GM21367 (cell line): Measurements from ENCODE around the gene PLPP3.
A peak's percentile ranks its signal among the peaks of the same experiment; 100 is the strongest.

Experiments used
- ATAC-seq: cut with Tn5 transposase; IDR thresholded peaks from one replicate; pipeline ENCODE4 v1.9.1; 2021; ENCODE audit not compliant: unreplicated experiment

The PLPP3 gene

DNA sequence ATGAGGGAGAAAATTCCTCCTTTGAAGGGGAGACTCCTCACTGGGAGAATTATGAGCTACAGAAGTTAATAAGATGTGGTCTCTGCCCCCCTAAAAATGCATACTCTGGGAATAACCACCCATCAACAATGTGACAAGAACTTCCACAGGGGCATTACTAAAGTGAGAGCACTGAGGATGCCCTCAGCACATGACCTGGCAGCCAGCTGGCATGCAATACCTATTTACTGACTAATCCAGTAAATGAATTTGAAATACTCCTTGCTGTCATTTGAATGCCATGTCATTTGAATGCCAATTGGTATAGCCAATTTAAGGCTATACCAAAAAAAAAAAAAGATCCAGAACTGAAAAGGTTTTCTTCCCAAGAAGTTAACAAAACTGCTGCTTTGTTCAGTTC lies 30.8 kb downstream of the PLPP3 start:
- no peak for ATAC-seq

DNA sequence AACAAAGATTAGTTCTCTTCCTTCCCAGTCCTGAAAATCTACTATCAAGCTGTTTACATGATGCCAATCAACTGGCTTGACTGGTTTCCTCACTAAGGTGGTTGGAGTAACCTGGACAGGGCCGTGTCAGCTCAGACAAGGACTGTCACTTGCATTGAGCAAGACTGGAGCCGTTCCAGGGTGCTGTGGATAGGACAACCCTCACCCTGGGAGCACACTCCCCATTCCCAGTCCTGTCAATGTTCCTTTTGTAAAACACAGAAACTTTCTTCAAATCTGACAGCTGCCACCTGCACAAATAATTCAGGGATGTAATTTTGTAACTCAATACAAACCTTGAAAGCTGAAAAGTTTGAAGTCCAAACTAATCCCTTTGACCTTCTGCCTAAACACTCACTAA lies 31.4 kb downstream of the PLPP3 start:
- ATAC-seq, result no peak

DNA sequence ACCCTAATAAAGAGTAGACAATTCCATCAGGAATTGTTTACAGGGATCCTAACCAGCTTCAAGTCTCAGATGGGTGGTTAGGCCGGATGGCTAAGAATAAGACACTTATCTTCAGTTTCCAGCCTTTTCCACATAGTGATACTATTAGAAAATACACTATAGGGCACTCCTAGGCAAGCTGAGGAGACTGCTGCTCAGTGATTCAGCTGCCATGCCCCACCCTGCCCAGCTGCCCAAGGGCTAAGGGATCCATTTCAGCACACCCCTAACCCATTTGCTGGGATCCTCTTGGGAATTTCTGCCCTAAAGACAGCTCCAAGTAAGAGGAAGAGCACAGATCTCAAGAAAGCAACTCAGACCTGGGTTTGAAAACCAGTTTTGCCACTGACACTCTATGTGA lies 31.9 kb downstream of the PLPP3 start:
- ATAC-seq, result no peak

DNA sequence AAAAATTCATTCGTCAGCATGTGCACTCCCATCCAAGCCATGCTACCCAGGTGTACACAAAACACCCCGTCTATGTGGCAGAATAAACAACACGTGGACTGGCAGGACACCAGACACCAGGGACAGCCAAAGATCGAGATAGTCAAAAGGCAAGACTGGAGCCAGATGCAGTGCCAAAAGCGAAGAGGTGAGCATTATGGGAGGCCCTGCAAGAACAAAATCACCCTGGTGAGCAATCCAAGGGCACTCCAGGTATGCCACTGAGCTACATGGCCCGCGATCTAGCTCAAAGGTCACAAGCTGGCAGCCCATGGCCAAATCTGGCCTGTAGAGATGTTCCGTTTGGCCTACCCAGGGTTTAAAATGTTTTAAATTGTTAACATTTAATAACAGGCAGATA lies 33.7 kb downstream of the PLPP3 start:
- no peak for ATAC-seq

DNA sequence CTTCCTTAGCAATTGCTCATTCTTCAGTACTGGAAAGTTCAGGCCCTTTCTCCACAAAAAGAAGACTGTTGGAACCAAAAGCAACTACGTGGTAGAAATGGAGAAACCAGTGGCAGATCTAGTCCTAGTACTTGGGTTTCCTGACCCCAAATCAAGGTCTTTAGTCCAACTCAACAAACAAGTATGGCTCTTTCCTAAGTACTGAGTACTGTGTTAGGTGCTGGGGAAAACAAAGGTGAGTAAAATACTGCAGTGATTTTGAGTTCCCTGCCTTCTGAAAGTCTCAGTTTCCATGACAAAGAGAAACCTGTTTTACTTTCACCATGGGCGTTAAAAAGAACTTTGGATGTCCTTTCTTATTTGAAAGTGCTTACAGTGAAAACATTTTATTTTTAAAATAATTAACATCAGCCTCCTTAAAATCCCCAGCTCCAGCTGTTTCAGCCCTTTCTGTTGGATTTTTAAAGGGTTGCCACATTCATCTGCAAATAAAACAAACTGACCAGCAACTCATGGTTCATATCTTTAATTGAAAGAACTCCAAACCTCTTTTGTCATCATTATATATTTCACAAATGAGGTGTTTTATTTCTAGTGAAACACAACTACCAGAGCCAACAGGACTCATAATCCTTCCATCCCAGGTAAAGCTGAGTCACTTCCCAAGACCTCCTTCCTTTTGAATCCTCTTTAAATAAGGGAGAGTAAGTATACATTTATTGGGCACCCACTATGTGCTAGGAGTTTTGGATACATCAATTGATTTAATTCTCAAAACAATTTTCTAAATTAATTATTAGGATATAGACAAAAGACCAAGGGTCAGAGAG lies 35.4 kb downstream of the PLPP3 start:
- ATAC-seq, result no peak

DNA sequence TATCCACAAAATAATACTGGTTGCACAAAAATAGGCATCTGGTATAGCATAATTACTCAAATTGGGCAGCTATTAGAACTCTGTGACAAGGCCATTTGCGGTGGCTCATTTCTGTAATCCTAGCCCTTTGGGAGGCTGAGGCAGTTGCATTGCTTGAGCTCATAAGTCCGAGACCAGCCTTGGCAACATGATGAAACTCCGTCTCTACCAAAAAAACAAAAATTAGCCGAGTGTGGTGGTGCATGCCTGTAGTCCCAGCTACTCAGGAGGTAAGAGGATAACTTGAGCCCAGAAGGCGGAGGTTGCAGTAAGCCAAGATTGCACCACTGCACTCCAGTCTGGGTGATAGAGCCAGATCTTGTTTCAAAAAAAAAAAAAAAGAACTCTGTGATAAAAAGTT lies 36.7 kb downstream of the PLPP3 start:
- no peak for ATAC-seq

DNA sequence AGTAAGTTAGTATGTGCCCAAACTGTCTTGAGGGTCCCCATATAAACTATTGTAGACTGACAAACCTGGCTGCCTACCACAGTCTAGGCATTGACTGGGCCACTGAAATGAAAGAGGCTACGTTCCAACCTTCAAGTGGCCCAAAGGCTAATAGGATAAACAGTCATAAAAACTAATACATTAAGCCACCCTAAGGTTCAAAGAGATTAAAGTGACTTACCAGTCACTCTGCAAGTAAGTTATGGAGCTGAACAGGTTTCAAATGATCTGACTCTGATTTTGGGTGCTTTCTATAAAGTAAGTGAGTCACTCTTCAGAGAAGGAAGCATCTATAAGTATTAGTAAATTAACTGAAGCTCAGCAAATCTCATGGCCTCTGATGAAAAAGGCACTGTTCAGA lies 38.0 kb downstream of the PLPP3 start:
- no peak for ATAC-seq

DNA sequence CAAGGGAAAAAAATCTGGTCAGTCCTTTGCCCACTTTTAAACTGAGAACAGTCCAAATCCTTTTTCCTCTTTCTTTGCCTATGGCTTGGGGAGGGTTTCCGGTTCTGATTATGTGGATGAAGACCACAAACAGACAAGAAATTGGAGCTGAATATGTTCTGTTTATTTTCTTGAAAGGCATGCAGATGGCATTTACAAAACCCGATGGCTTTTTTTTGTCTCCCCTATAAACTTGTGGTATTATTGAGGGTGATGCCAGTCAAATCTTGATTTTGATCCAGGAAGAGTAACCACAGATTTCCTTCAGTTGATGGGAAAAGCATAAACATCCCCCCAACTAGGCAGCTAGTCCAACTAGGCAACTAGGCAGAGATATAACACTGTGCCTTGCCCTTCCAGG lies 38.9 kb downstream of the PLPP3 start:
- no peak for ATAC-seq

DNA sequence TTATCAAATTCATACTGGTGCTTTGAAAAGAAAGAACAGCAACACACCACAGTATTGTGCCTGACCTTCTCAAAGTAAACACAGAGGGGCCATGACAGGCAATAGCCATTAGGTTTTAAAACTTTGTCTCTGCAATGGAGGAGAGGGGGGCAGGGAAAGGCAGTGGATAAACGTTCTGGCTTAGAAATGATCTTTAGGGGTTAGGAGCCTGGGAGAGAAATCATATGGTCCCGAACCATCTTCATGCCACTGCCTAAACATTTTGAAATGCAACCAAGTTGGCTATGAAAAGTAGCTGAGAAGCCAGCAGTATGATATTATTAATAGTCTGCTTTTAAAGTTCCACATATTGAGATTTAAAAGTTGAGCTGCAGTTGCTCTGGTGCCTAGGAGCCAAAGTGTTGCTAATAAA lies 39.8 kb downstream of the PLPP3 start:
- no peak for ATAC-seq

DNA sequence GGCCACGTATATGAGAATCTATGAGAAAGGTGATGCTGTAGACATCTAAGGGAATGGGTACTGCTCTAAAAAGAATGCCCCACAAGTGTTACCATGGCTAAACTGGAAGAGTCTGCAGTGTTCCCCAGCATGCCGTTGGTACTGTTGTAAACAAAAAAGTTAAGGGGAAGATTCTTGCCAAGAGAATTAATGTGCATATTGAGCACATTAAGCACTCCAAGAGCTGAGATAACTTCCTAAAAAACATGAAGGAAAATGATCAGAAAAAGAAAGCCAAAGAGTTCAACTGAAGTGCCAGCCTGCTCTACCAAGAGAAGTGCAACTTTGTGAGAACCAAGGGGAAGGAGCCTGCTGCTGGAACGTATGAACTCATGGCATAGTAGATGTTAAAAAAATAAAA lies 40.8 kb downstream of the PLPP3 start:
- no peak for ATAC-seq

DNA sequence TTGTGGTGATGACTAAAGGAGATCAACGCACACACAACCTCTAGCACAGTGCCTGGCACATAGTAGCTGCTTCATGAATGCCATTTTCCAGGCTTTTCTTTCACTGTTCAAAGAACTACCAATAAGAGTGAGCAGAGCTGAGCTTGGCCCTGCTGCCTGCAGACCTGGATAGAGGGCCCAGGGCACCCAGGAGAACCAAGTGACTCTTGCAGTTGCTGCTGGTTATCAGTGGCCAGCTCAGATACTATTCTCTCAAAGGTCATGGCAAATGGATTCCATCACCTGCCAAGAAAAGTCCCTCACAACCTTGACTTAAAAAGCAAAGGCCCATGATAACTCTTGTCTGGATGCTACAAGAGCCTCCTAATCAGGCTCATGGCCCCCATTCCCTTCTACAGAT lies 41.7 kb downstream of the PLPP3 start:
- ATAC-seq, result no peak

DNA sequence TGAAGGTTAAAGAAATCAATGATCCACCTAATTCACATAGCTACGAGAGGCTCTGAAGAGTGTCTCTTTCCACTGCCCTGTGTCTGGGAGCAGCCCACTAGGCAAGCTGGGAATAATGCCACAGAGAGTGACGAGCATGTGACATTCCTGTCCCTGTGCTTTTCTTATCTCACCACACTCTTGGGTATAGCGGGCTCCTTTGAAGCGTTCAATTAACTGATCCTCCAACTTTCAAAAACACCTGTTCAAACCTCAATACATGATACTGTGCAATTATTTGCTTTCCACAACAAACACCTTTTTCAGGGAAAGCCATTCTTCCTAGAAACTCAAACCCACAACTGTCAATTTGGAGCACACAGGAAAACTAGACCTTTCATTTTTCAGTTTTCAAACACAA lies 43.4 kb downstream of the PLPP3 start:
- ATAC-seq, result no peak

DNA sequence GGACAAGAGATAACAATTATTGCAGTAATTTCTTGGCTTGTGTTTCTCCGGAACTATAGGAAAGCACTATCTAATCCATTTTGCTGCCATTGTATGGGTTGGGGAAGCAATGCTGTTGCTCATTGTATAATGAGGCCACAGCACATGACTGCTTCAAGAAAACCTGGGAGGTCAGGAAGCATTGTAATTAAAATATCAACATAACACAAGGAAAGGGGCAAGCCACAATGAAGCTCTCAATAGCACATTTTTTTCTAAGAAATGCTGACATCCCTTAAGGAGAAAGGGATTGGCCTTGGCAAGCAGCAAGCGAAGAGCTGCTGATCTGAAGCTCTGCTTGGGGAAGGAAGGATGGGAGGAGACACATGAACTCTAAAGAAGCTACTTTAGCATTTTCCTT lies 44.0 kb downstream of the PLPP3 start:
- ATAC-seq, result no peak

DNA sequence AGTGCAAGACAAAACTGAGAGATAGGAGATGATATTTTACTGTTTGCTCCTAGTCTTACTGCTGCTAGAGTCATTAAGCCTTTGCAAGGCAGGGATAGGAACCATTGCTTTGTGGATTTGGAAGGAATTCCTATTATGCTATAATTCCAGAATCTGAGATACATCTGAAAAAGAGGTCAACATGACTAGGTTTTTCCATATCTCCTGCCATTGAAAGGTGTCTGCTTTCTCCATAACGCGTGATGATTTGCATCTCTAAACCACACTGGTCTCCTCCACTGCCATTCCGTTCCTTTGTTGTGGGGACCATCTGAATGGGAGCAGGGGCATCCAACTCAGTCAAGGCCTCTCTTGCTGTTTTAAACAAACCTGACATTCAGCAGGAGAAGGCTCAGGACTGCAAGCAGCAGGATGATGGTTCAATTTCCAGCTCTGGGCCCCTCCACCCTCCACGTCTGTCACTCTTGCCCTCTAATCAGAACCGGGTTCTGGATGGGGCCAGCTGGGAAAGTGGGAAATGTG lies 45.2 kb downstream of the PLPP3 start:
- ATAC-seq, result no peak

DNA sequence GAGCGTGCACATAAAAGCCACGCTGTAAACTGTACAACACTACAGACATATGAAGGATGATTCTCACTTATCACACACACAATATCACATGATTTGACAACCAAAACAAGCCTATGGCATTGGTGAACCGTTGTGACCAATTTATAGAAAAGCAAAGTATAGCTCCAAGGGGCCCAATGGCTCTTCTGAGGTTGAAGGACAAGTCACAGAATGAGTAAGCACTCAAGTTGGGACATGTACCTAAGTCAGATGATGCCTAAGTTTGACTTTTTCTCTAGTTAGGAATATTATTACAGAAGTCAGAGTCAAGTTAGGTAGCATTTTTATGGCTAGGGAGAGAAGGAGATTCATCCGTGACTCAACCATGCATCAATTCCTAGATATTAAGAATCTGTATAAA lies 45.7 kb downstream of the PLPP3 start:
- ATAC-seq, result peak; percentile 44

DNA sequence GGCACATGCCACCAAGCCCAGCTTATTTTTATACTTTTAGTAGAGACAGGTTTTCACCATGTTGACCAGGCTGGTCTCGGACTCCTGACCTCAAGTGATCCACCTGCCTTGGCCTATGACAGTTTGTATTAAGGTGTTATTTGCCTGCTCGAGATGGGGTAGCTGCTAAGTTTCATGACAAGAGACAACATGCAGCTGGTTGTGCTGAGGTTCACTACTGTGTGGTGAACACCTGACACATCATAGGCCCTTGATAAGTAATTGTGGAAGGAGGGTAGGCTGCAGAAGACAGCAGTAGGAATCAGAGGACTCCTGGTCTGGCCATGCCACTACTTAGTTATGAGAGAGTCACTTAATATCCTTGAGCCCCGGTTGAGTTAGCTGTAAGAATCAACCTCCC lies 46.2 kb downstream of the PLPP3 start:
- no peak for ATAC-seq

DNA sequence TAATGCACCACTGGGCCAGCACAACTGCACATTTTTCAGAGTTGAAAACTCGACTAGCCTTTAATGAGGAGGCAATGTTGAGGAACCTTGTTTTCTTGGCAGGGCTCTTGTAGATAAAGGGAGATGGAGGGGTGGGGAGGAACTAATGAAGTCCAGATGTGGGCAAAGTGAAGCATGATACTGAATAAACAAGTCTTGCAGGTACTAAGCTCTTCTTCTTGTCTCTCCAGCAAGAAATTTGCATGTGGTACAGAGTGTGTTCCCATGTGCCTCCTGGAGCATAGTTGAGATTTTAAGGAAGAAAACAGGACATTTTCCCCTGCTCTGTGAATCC lies 47.0 kb downstream of the PLPP3 start:
- ATAC-seq, result no peak

DNA sequence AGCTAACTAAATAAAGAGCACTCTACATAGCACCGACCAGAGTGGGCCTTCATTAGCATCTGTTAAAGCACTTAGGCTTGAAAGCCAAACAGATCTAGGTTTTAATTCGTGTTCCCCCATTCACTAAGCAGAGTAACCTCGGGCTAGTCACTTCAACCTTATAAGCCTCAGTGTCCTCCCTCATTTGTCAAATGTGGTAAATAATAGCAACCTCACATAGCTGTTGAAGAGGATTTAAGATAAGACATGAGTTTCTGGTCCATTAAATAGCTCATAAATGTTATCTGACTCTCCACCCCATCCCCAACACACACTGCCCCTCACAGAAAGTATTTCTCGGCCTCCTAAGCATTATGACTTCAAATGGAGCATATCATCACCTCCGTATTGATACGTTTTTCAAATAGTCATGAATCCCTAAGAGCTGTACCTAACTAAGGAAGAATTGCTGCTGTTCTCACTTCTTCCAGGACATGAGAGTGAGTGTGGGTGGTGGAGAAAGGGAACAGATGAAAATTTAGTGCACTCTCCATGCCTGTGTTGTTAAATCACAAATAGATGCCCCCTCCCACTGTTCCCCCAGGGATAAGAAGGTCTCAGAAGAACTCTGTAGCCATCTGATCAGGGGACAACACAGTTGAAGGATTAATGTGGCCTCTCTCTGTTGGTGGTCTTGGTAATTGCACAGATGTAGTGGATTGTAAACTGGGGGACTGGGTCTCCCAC lies 47.6 kb downstream of the PLPP3 start:
- no peak for ATAC-seq

DNA sequence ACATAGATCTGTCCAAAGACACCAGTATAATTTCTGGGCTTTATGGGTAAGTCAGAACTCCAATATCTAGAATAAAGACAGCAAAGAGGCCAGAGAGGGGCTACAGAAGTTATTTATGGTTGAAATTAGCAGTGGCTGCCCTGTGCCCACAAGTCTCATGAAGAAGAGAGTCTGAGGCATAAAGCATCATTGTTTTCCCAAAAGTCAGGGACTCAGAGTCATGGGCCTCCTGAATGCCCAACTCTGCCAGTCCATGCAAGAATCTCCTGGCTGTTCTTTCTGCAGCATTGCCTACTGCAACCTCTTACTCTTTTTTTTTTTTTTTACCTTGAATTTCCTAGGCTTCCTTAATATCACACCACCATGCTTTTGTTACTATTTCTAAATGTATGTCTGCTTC lies 49.6 kb downstream of the PLPP3 start:
- no peak for ATAC-seq

DNA sequence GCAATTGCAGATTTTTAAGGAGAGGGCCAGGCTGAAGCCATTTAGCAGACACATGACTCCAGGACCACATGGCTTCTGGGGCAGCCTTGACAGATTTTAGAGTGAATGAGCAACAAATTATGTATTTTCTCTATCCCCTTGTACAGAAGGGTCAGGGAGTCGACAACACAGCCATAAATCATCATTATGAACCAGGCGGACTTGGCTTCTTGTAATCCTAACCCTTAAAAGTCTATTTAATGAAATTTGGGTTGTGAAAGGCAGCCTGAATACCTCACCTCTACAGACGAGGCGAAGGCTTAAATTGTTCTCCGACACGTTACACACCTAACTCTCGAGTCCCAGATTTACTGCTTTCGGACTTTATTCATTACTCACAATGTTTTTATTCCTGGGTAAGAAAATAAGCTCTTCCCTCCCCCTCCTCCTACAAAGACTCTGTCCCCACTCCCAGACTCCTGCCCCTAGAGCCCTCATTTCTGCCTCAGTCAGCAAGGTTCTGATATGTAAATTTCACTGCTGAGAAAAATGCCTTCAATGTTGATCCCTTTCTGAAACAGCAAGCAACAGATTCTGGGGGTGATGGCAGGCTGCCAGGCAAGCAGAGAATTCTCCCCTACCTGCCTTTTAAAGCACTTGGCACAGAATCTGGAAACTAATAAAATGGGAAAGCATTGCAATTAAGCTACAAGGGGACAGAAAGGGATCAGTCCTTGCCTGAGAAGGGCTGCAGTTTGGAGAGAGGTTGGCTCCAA lies 51.6 kb downstream of the PLPP3 start:
- no peak for ATAC-seq

DNA sequence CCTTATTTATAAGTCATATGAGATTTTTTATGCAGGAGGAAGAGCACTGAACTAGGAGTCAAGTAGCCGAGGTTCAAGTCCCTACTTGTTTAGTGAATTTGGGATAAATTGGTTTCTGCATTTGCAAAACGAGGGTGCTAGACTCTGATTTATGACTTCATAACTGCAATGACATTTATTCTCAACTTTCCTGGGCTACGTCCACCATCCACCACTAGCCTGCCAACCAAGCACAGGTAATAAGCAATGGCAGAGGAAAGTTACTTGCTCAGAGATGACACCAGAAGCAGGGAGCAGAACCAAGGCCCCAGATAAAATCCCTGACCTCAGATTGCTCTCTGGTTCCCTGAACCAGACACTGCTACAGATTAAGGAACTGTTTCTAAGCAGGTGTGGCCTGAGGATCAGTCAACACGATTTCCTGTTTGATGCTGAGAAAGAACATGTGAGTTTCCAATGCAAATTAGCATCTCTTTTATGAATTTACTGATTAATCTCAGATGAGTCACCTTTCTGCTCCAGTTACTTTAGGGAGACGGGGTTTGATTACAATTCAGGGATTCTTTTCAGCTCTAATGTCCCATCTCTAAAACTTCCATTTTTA lies 52.7 kb downstream of the PLPP3 start:
- peak; percentile 78 for ATAC-seq
